ENCODE measurements around the gene MCTP1. TPM values are rescaled to one million over a fixed set of nuclear protein-coding genes. Genes with fewer than 3 reads are reported as not detected.

Gene MCTP1
- total and polyA plus RNA-seq, 2 of the 8 experiments (the other 6 are each of a cell fraction or from before 2014, with no cell fraction given) = 0.56 to 3.4 TPM

DNA sequence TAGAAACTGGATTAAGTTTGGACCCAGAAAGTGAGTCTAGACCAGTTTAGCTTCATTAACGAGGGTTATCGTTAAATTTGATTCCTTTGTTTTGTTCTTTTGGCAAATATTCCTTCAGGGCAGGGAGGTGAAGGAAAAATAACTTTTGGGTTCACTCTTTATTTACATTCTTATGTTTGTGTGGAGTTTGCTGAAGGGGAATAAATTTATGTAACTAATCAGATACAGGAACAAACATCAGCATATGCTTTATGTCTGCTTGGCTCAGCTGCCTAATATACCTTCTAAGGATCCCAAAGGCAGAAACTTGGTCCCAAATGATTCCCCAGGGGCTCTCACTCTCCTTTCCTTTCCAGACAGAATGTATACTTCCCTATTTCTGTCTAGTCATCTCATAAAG is 132.4 kb downstream of the MCTP1 start (continued):
- TF ChIP-seq, protein P1, sequence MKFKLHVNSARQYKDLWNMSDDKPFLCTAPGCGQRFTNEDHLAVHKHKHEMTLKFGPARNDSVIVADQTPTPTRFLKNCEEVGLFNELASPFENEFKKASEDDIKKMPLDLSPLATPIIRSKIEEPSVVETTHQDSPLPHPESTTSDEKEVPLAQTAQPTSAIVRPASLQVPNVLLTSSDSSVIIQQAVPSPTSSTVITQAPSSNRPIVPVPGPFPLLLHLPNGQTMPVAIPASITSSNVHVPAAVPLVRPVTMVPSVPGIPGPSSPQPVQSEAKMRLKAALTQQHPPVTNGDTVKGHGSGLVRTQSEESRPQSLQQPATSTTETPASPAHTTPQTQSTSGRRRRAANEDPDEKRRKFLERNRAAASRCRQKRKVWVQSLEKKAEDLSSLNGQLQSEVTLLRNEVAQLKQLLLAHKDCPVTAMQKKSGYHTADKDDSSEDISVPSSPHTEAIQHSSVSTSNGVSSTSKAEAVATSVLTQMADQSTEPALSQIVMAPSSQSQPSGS (IDR thresholded peaks at IDR 0.05; ENCODE audit: low read length) = no peak
- TF ChIP-seq SRF (IDR thresholded peaks at IDR 0.05; ENCODE audit: low read depth, low read length) = no peak
- no peak for TF ChIP-seq TEAD4 (IDR thresholded peaks at IDR 0.05; ENCODE audit: low read depth, low read length)
- TF ChIP-seq MAFK (IDR thresholded peaks at IDR 0.05; ENCODE audit: low read depth, low read length) = no peak

Data from H1 (cell line).